Adipocyte (in vitro differentiated cells): ENCODE measurements around the gene FRA10AC1.

ENCODE experiments used
- DNase-seq: peaks from one replicate; pipeline ENCODE4 v3.0.0-alpha.2; 2015; ENCODE audit warnings: low read depth
- H3K27me3 ChIP-seq: replicated peaks from 2 replicates; pipeline ENCODE4 v1.7.0; 2013; ENCODE audit warnings: mild to moderate bottlenecking, low read length, moderate library complexity; ENCODE audit not compliant: control insufficient read depth, insufficient read depth
- H3K36me3 ChIP-seq: 2 replicates; pipeline ENCODE4 v1.7.0; 2013; ENCODE audit warnings: low read length, mild to moderate bottlenecking, moderate library complexity; ENCODE audit not compliant: control insufficient read depth, insufficient read depth, severe bottlenecking
- H3K4me1 ChIP-seq: 2 replicates; pipeline ENCODE4 v1.7.0; 2013; ENCODE audit warnings: mild to moderate bottlenecking, low read length, moderate library complexity; ENCODE audit not compliant: control insufficient read depth, insufficient read depth
- H3K4me3 ChIP-seq: 2 replicates; pipeline ENCODE4 v1.7.0; 2013; ENCODE audit warnings: mild to moderate bottlenecking, low read length, moderate library complexity
- H3K9ac ChIP-seq: 2 replicates; pipeline ENCODE4 v1.7.0; 2013; ENCODE audit warnings: mild to moderate bottlenecking, low read length, moderate library complexity
- H3K9me3 ChIP-seq: 2 replicates; pipeline ENCODE4 v1.7.0; 2013; ENCODE audit warnings: mild to moderate bottlenecking, low read length, moderate library complexity; ENCODE audit not compliant: control insufficient read depth

FRA10AC1 gene

DNA sequence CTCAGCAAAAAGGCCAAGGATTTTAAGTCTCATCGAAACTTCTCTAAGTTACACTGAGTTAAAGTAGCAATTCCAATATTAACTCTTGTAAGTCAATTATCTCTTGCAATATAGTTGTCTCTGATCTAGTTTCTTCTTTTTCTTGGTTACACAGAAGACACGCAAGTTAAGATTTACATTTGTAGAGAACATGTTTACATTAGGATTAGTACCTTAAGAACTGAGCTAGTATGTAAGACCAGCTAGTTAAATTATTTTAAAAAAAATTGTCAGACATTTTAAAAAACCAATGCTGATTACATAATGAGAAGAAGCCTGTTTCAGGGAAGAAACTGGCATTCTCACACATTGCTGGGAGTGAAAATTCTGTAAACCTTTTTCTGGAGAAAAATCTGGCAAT is 31.4 kb downstream of the FRA10AC1 start:
- Histone ChIP-seq H3K36me3 (peaks cover 83% of the 10 kb centered on the region), H3K9me3 (no peaks in the 10 kb centered on the region), H3K4me3 (no peak overlapping the region), H3K27me3 (no peaks in the 10 kb centered on the region), H3K9ac (no peak overlapping the region), H3K4me1 (no peaks in the 10 kb centered on the region)
- no peak for DNase-seq

DNA sequence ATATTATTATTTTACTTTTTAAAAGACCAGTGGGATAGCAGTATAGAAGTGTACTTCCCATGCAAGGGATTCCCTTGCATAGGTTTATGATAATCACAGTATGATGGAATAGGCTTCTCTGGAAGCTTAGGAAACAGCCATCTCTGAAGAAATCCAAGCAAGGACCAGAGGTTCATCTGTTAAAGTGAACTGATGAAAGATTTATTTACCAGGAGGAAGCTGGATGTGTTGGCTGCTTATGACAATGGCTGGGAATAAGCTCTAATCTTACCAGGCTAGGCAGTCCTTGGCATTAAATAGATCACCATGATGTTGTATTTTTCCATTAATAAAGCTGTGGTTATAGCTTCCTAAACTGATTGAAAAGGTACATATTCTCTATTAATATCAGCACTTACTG is 32.0 kb downstream of the FRA10AC1 start:
- Histone ChIP-seq H3K4me1 (no peaks in the 10 kb centered on the region), H3K9me3 (no peaks in the 10 kb centered on the region), H3K36me3 (peaks cover 81% of the 10 kb centered on the region), H3K4me3 (no peak overlapping the region), H3K27me3 (no peaks in the 10 kb centered on the region), H3K9ac (no peak overlapping the region)
- no peak for DNase-seq

DNA sequence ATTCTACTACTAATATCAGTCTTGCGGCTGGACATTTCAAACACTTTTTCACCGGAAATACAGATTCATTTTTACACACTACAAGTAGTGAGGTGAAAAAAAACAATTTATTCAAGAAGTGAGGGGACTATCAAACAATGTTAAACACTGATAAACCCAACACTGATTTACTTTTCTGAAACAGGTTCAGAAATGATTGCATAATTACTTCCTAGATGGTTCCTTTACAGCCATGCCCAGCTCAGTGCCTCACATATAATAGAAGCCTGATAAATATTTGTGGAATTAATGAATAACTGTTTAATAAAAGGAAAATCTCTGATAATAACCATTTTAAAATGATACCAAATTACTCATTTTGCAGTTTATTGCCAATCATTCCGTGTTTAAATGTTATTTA is 34.6 kb downstream of the FRA10AC1 start:
- no peak overlapping the region for H3K9ac ChIP-seq
- DNase-seq, result no peak
- H3K27me3 ChIP-seq, result no peaks in the 10 kb centered on the region
- peaks cover 59% of the 10 kb centered on the region for H3K36me3 ChIP-seq
- no peak overlapping the region for H3K4me3 ChIP-seq
- peaks cover 8% of the 10 kb centered on the region for H3K4me1 ChIP-seq
- H3K9me3 ChIP-seq, result no peaks in the 10 kb centered on the region

DNA sequence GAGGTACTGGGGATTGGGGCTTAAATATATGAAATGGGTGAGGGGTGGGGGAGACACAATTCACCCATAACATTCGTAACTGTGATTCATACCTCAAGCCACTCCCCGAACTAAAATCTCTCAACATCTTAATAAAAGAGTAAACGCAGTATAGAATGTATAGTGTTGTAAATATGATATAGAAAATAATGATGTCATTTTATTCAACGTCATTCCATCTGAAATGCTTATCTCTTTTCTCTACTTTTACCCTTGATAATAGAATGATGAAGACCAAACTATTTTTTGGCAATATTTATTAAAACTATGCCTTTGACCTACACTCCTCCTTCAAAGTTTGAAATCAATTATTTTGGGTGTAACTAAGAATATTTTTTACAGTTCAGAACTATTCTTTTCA is 36.4 kb downstream of the FRA10AC1 start:
- no peak for DNase-seq
- Histone ChIP-seq H3K27me3 (no peaks in the 10 kb centered on the region), H3K4me3 (no peak overlapping the region), H3K9me3 (no peaks in the 10 kb centered on the region), H3K9ac (no peak overlapping the region), H3K36me3 (peaks cover 57% of the 10 kb centered on the region), H3K4me1 (peaks cover 8% of the 10 kb centered on the region)

DNA sequence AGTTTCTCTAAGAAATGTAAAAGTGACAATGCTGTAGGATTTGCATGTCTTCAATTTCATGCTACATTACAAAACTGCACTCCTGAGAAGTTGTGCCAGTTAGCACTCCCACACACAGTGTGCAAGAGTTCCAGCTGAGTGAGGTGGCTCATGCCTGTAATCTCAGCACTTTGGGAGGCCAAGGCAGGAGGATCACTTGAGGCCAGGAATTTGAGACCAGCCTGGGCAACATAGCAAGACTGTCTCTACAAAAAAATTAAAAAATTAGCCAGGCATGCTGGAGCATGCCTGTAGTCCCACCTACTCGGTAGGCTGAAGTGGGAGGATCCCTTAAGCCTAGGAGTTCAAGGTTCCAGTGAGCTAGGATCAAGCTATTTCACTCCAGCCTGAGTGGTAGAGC is 44.6 kb downstream of the FRA10AC1 start:
- H3K4me3 ChIP-seq, result no peak overlapping the region
- H3K9ac ChIP-seq, result no peak overlapping the region
- H3K9me3 ChIP-seq, result no peaks in the 10 kb centered on the region
- H3K27me3 ChIP-seq, result no peaks in the 10 kb centered on the region
- peaks cover 5% of the 10 kb centered on the region for H3K4me1 ChIP-seq
- no peak for DNase-seq
- peaks cover 2% of the 10 kb centered on the region for H3K36me3 ChIP-seq

DNA sequence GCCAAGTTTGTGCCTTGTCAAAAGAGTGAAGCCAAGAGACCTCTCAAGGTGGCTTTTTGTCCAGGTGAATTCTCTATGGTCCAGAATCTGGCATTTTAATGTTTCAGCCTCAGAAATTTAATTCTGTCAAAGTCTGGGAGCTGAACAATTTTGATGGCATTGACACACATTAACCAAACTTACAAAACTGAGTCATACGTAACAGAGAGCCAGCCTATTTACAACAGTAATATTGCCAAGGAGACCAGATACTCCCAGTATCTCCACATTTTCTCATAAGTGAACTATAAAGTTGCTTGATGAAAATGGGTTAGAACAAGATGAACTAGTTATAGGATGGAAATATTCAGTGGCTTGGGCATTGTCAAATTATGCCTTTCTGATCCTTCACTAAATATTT is 46.2 kb downstream of the FRA10AC1 start:
- Histone ChIP-seq H3K4me1 (peaks cover 7% of the 10 kb centered on the region), H3K9me3 (no peaks in the 10 kb centered on the region), H3K27me3 (no peaks in the 10 kb centered on the region), H3K4me3 (no peak overlapping the region), H3K9ac (no peak overlapping the region), H3K36me3 (peaks cover 2% of the 10 kb centered on the region)
- no peak for DNase-seq

DNA sequence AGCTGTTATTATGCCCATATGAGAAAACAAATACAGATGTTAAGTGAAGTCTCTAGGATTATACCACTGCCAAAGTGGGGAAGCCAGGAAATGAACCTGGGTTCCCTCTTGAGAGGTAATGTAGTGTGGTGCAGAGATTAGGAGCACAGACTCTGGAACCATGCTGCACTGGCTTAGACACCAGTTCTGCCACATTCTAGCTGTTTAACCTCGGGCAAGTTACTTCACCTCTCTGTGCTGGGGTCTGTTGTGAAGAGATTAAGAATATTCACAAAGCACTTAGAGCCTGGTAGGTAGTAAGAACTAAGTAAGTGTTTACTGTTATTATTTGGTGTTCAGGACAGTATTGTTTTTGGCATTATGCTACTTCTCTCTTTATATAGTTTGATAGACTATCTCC is 48.2 kb downstream of the FRA10AC1 start:
- no peaks in the 10 kb centered on the region for H3K27me3 ChIP-seq
- H3K4me3 ChIP-seq, result no peak overlapping the region
- no peak overlapping the region for H3K9ac ChIP-seq
- no peaks in the 10 kb centered on the region for H3K9me3 ChIP-seq
- H3K36me3 ChIP-seq, result no peaks in the 10 kb centered on the region
- no peak for DNase-seq
- peaks cover 7% of the 10 kb centered on the region for H3K4me1 ChIP-seq

DNA sequence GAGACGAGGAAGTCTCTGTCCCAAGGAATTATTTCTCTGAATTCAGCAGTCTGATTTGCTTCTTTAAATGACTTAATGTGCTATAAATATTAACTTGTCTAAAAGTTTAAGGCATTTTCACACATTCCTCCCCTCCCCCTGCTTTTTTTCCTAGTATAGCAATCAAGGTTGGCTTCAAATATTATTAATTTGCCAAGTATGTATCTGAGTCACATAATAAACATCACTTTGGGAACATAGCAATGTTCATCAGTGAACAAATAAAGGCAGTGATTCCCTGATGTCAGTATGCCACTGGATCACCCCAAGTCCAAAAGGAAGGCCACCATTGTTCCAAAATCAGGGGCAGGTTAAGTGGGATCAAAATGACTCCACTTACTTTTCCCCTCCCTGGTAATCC is 49.5 kb downstream of the FRA10AC1 start:
- H3K9me3 ChIP-seq, result no peaks in the 10 kb centered on the region
- H3K4me1 ChIP-seq, result peaks cover 7% of the 10 kb centered on the region
- no peaks in the 10 kb centered on the region for H3K36me3 ChIP-seq
- no peak overlapping the region for H3K9ac ChIP-seq
- no peaks in the 10 kb centered on the region for H3K27me3 ChIP-seq
- DNase-seq, result peak; percentile 26
- H3K4me3 ChIP-seq, result no peak overlapping the region

DNA sequence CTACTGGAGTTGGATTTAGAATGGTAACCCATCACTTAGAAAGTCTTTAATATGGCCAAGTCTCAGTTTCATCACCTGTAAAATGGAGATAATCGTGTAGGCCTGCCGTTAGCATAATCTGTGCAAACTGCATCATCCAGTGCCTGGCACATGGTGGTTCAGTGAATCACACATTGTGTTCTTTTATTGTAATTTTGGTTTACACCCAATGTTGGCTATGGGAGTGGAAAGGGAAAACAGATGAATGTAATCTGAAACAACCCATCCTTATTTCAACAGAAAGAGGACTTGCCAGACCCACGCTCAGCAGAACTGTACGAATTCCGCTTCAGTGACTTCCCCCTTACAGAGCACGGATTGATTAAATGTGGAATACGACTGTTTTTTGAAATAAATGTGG is 62.6 kb downstream of the FRA10AC1 start:
- peaks cover 15% of the 10 kb centered on the region for H3K27me3 ChIP-seq
- H3K4me1 ChIP-seq, result no peaks in the 10 kb centered on the region
- H3K9ac ChIP-seq, result no peak overlapping the region
- DNase-seq, result no peak
- H3K36me3 ChIP-seq, result no peaks in the 10 kb centered on the region
- H3K4me3 ChIP-seq, result no peak overlapping the region
- peaks cover 11% of the 10 kb centered on the region for H3K9me3 ChIP-seq

DNA sequence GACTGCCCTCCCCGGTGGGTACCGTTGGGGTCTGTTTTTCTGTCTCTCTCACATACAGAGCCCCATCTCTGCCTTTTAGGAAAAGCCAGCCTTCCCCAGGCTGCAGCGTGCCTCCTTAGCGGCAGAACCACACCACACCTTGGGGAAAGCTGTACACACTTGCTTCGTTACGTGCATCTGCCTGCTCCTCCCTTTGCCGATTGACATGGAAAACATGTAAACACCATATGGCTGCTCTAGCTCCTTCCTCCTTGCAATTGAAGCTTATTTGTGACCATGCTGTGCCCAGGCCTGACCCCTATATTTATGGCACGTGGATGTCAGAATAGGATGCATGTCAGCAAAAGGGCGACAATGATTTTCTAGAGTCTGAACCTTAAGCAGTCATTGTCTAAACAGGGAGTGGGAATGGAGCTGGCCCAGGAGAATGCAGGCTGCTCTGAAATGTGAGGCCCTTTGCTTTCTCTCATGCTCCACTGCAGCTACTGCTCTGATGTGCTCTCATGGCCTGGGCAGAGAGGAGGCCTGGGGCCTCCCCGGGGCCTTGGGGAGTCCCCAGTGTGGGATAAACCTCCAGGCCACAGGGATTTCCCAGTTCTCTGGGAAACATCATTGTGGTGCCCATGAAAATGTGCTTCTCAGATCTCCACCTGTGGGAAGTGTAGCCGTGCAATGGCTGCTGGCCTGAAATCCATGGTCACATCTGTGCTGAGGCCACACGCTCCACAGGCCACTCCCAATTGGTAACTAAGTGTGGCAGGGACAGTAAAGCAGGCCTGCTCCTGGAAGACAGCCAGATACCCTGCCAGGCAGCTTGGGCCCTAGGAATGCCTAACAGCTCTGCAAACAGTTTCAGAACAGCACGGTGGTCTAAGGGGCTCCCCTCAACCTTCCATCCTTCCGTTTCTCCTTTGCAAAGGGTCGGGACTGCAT is 71.5 kb downstream of the FRA10AC1 start:
- H3K27me3 ChIP-seq, result peaks cover 27% of the 10 kb centered on the region
- H3K9me3 ChIP-seq, result peaks cover 3% of the 10 kb centered on the region
- no peak for DNase-seq
- H3K4me1 ChIP-seq, result no peaks in the 10 kb centered on the region
- H3K4me3 ChIP-seq, result no peak overlapping the region
- no peaks in the 10 kb centered on the region for H3K36me3 ChIP-seq
- H3K9ac ChIP-seq, result no peak overlapping the region

DNA sequence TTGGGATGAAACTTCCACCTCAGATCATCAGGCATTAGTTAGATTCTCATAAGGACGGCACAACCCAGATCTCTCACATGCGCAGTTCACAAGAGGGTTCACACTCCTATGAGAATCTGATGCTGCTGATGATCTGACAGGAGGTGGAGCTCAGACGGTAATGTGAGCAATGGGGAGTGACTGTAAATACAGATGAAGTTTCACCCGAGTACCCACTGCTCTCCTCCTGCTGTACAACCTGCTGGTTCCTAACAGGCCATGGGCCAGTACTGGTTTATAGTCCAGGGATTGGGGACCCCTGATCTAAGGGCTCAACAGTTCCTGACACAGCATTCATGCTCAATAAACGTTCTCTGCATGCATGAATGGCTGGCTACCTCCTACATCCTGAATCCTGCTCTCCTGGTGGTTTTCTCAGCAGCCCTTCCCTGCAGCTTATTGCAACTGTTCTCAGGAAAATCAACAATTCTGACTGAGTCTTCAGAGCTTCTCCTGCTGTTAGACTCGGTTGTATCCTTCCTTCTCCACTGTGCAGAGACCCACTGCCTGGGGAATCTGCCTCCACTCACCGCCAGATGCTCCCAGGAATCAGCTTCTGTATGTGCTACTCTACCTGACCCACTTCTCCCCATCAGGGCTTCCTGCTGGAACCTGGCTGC is 72.6 kb downstream of the FRA10AC1 start:
- Histone ChIP-seq H3K9ac (no peak overlapping the region), H3K36me3 (no peaks in the 10 kb centered on the region), H3K27me3 (peaks cover 29% of the 10 kb centered on the region), H3K4me1 (no peaks in the 10 kb centered on the region), H3K9me3 (no peaks in the 10 kb centered on the region), H3K4me3 (no peak overlapping the region)
- no peak for DNase-seq
